D341Med (cell line): ENCODE data around the gene MCC.
A peak's percentile ranks its signal among the peaks of the same experiment; 100 is the strongest.

ENCODE experiments used
- DNase-seq: peaks from one replicate; pipeline ENCODE4 v3.0.0; 2012; ENCODE audit warnings: low spot score

MCC gene

GRCh38 chr5:113221294-113222176 is 266.7 kb downstream of the MCC start:
- DNase-seq, result no peak

GRCh38 chr5:113219695-113220094 is 268.6 kb downstream of the MCC start:
- no peak for DNase-seq

- DNase-seq, result no peak
Measured at GRCh38 chr5:113218906-113219517, 269.2 kb downstream of the MCC start.

GRCh38 chr5:113218200-113218599 is 270.1 kb downstream of the MCC start:
- peak; percentile 56 for DNase-seq

GRCh38 chr5:113217619-113218184 is 270.6 kb downstream of the MCC start:
- no peak for DNase-seq

- no peak for DNase-seq
Measured at GRCh38 chr5:113216545-113216944, 271.7 kb downstream of the MCC start.

- DNase-seq, result no peak
Measured at GRCh38 chr5:113215401-113216060, 272.7 kb downstream of the MCC start.

- DNase-seq, result no peak
Measured at GRCh38 chr5:113214606-113215323, 273.5 kb downstream of the MCC start.

- no peak for DNase-seq
Measured at GRCh38 chr5:113213551-113214425, 274.5 kb downstream of the MCC start.

GRCh38 chr5:113212244-113212920 is 275.9 kb downstream of the MCC start:
- peak; percentile 68 for DNase-seq

GRCh38 chr5:113209498-113209897 is 278.8 kb downstream of the MCC start:
- DNase-seq, result no peak

- peak; percentile 51 for DNase-seq
Measured at GRCh38 chr5:113205807-113206206, 282.4 kb downstream of the MCC start.

- DNase-seq, result no peak
Measured at GRCh38 chr5:113205323-113205722, 282.9 kb downstream of the MCC start.

- no peak for DNase-seq
Measured at GRCh38 chr5:113204525-113205161, 283.6 kb downstream of the MCC start.

- DNase-seq, result no peak
Measured at GRCh38 chr5:113203916-113204315, 284.3 kb downstream of the MCC start.

- DNase-seq, result peak; percentile 78
Measured at GRCh38 chr5:113202746-113203716, 285.2 kb downstream of the MCC start.

GRCh38 chr5:113202287-113202686 is 286.0 kb downstream of the MCC start:
- DNase-seq, result no peak

GRCh38 chr5:113201715-113202114 is 286.5 kb downstream of the MCC start:
- DNase-seq, result peak; percentile 49
